D341Med (cell line): ENCODE data around the gene FLVCR1.
"Not testable (repeated sequence)": the region's sequence is repeated elsewhere in the genome, so short reads cannot be mapped to it uniquely, and the experiment has no call there.

Source experiments
- DNase-seq: peaks from one replicate; pipeline ENCODE4 v3.0.0; 2012; ENCODE audit warnings: low spot score

The FLVCR1 gene

DNA sequence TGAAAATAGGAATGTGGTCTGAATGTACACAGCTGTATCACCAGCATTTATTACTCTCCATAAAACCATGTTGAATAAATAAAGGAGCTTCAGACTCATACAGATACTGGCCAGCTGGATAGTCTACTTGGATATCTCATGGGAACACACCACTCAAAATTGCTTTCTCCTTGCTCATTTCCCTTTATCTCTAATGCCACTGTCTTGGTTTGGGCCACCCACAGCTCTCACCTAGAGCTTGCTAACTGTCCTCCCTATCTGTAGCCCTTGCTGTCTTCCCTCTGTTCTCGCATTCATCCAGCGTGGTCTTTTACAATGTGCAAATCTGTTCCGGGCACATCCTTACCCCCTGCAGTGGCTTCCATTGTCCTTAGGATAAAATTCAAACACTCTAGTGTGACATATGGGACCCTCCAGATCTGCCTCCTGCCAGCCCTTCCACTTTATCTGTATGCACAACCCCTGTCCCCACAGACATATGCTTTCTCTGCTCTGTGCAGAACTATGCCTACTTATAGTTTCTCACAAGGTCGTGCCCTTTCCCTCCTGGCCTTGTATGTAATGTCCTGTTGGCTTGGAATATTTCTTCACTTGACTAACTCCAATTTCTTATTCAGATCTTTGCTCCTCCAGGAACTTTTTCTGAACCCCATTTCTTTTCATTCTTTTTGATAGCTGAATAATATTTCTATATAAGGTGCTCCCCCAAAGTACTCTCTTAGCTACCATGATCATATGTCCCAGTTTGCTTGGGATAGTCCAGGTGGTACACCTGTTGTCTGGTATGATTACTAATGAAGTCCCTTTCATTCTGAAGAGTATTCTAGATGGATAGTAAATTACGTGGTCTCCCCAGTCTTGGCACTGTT lies 2.9 kb downstream of the FLVCR1 start:
- no peak for DNase-seq

DNA sequence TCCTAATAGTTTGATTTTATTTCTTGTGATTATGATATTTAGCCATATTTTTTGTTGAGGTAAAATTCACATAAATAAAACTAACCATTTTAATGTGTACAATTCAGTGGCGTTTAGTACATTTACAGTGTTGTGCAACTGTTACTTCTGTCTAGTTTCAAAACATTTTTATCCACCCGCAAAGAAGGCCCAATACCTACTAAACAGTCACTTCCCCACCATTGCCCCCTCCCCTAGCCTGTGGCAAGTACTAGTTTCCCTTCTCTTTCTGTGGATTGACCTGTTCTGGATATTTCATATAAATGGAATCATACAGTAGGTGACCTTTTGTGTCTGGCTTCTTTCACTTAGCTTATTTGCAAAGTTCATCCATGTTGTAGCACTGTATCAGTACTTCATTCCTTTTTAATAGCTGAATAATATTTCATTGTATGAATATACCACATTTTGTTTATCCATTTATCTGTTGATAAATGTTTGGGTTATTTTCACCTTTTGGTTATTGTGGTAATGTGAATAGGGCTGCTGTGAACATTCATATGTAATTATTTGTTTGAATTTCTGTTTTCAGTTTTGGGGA lies 4.1 kb downstream of the FLVCR1 start:
- no peak for DNase-seq

DNA sequence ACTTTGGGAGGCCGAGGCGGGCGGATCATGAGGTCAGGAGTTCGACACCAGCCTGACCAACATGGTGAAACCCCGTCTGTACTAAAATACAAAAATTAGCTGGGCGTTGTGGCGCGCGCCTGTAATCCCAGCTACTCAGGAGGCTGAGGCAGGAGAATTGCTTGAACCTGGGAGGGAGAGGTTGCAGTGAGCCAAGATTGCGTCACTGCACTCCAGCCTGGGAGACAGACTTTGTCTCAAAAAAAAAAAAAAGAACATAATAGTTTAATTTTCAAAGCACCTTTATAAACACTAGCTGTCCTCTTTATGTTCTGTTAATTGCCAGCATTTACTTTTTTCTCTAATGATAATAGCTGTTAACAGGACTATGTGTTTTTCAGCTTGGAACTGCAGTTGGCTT lies 5.3 kb downstream of the FLVCR1 start:
- not testable (repeated sequence) for DNase-seq

DNA sequence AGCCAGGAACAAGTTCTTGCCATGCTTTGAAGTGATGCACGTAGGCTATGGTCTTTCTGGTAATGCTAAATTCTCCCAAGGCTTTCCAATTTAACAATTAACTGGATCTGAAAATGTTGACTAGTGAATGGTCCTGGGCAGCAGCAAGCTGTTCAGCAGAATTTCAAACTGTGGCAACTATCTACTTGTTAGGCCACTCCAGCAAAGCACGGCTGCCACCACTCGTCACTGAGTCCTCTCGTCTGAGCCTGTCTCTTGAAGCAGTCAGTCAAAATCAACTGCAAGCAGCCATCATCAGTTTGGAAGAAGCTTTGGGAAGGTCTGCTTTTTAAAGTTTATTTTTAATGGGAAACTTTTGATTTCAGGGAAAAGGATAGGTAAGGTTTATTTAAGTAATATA lies 6.1 kb downstream of the FLVCR1 start:
- no peak for DNase-seq

- DNase-seq: no peak
These were observed 9.1 kb downstream of the FLVCR1 start for GRCh38 chr1:212867192-212867591.

- DNase-seq: no peak
These were observed 13.9 kb downstream of the FLVCR1 start for GRCh38 chr1:212871976-212872375.

- DNase-seq: no peak
These were observed 15.4 kb downstream of the FLVCR1 start for GRCh38 chr1:212873518-212873917.

- no peak for DNase-seq
These were observed 20.3 kb downstream of the FLVCR1 start for GRCh38 chr1:212878418-212878817.

DNA sequence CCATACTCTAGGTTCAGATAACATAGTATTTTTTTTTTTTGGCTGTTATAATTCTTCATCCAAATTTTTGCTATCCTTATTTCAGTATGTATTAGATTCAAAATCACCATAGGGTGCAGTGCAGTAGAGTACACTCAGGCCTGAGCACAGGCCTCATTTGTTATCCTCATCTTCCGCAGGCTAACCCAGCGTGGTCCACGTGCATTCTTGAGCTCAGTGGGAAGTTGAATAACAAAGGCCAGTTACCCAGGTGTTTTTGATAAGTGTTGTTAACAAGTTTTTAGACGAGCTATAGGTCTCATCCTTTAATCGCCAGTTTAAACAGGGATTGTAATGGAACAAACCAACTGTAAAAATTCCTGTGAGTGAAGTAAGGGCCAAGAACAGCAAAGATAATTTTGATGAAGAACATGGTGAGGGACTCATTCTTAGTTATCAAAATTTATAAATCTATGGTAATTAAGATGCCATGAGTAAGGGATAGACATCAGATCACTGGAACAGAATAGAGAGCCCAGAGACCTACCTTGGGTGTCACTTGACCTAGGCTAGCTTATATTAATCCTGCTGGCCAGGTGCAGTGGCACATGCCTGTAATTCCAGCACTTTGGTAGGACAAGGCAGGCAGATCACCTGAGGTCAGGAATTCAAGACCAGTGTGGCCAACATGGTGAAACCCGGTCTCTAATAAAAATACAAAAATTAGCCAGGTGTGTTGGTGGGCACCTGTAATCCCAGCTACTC lies 22.0 kb downstream of the FLVCR1 start:
- no peak for DNase-seq

DNA sequence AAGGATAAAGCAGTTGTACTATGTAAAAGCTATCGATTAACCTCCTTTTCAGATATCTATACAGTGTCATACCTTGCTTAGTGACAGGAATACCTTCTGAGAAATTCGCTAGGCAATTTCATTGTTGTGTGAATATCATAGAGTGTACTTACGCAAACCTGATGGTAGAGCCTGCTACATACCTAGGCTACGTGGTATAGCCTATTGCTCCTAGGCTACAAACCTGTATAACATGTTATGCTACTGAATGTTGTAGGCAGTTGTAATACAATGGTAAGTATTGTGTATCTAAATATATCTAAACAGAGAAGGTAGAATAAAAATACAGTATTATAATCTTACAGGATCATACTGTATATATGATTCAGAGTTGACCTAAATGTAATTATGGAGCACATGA lies 26.5 kb downstream of the FLVCR1 start:
- DNase-seq: no peak

GRCh38 chr1:212892108-212892507 lies 34.0 kb downstream of the FLVCR1 start:
- no peak for DNase-seq

DNA sequence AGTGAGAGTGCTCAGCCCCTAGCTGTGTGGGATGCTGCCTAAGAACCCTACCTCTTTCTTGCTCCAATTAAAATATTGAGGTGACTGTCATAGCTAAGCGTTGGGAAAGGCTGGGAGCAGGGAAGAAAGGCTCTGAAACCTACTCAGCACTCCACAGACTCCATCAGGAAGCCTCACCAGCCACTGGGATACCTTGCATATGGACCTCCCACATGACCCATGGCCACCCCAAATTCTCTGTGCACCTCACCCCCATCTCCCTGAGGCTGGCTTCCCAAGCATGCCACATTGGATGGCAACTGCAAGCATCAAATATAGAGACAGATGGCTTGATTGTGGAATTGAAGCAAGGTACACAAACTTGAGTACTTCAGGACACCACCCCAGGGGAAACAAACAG lies 41.8 kb downstream of the FLVCR1 start:
- no peak for DNase-seq

GRCh38 chr1:212901290-212901689 lies 43.2 kb downstream of the FLVCR1 start:
- no peak for DNase-seq

DNA sequence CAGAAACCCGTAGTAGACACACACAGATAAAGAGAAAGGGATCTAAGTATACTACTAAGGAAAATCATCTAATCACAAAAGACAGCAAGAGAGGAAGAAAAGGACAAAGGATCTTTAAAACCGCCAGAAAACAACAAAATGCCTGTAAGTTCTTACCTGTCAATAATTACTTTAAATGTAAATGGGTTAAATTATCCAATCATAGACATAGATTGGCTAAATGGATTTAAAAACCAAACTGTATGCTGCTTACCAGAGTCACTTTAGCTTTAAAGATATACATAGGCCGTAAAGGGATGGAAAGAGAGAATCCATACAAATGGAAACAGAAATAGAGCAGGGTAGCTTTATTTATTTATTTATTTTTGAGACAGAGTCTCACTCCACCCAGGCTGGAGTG lies 44.0 kb downstream of the FLVCR1 start:
- no peak for DNase-seq

DNA sequence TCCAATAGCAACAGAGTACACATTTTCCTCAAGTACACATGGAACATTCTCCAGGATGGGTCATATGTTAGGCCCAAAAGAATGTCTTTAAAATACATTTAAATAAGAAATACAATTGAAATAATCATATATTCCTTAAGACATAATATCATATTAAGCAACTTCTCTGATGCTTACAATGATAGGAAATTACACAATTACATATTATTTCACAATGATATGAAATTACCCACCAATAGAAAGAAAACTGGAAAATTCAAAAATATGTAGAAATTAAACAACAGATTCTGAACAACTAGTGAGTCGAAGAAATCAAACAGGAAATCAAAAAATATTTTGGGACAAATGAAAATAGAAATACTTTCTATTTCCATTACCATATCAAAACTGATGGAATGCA lies 45.6 kb downstream of the FLVCR1 start:
- DNase-seq: no peak

- not testable (repeated sequence) for DNase-seq
These were observed 50.0 kb downstream of the FLVCR1 start for GRCh38 chr1:212908071-212908470.

- DNase-seq: no peak
These were observed 50.9 kb downstream of the FLVCR1 start for GRCh38 chr1:212908971-212909370.

DNA sequence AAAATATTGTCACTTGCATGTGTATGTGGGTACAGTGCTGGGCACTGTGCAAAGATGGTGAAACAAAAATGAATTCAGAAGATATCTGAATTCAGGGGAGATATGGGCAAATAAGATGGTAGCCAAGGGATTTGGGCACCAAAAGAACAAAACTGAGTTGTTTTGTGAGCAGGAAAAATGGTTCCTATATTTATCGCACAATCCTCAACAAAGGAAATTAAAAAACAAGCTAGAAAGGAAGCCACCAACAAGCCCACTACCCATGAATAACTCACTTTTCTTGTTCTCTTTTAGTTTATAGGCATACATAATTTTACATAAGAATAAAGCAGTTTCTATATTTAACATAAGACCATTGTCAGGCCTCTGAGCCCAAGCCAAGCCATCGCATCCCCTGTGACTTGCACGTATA lies 51.6 kb downstream of the FLVCR1 start:
- no peak for DNase-seq

DNA sequence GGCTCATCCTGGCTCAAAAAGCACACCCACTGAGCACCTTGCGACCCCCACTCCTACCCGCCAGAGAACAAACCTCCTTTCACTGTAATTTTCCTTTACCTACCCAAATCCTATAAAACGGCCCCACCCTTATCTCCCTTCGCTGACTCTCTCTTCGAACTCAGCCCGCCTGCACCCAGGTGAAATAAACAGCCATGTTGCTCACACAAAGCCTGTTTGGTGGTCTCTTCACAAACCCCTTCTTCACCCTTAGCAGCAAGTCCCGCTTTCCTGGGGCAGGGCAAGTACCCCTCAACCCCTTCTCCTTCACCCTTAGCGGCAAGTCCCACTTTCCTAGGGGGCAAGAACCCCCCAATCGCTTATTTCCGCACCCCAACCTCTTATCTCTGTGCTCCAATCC lies 52.1 kb downstream of the FLVCR1 start:
- not testable (repeated sequence) for DNase-seq

DNA sequence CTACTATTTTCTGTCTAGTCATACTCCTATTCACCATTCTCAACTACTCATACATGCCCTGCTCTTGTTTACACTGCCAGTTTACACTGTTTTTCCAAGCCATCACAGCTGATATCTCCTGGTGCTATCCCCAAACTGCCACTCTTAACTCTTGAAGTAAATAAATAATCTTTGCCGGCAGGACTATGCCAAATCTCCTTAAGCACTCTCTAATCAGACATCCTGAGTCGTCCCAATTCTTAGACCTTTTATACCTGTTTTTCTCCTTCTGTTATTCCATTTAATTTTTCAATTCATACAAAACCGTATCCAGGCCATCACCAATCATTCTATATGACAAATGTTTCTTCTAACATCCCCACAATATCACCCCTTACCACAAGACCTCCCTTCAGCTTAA lies 55.6 kb downstream of the FLVCR1 start:
- not testable (repeated sequence) for DNase-seq

DNA sequence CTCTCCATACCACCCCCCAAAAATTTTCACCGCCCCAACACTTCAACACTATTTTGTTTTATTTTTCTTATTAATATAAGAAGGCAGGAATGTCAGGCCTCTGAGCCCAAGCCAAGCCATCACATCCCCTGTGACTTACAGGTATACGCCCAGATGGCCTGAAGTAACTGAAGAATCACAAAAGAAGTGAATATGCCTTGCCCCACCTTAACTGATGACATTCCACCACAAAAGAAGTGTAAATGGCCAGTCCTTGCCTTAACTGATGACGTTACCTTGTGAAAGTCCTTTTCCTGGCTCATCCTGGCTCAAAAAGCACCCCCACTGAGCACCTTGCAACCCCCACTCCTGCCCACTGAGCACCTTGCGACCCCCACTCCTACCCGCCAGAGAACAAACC lies 56.0 kb downstream of the FLVCR1 start:
- not testable (repeated sequence) for DNase-seq

GRCh38 chr1:212914789-212915188 lies 56.7 kb downstream of the FLVCR1 start:
- no peak for DNase-seq
